ENCODE data around the gene CXCL14. TPM values are rescaled to one million over a fixed set of nuclear protein-coding genes. Genes with fewer than 3 reads are reported as not detected.

Gene CXCL14
- polyA plus RNA-seq, 3 donors: 0.07 to 0.12 TPM; not detected in 1

GRCh38 chr5:135564331-135564730 lies 14.5 kb downstream of the CXCL14 start:
- H3K9ac ChIP-seq (ENCODE audit: insufficient read depth, low read length, poor library complexity, severe bottlenecking): no peak overlapping the region
- H3K9me3 ChIP-seq (replicated peaks in 1 of 2; ENCODE audit: control insufficient read depth in 1 of 2, insufficient read depth in 1 of 2, low read length in 2 of 2): peaks cover 0 to 2% of the 10 kb centered on the region in 2 donors
- Mint-ChIP-seq H3K27me3 (ENCODE audit: low read depth in 3 of 3) (peaks cover 21 to 31% (median 22%) of the 10 kb centered on the region in 3 donors), H3K9me3 (peaks cover 0 to 2% (median 1%) of the 10 kb centered on the region in 7 donors), H3K36me3 (no peaks in the 10 kb centered on the region), H3K4me1 (peaks cover 7% of the 10 kb centered on the region), H3K27ac (no peak overlapping the region), H3K4me3 (no peak overlapping the region)
- no peaks in the 10 kb centered on the region for H3K36me3 ChIP-seq (replicated peaks in 1 of 2; ENCODE audit: control insufficient read depth in 1 of 2, insufficient read depth in 2 of 2, low read length in 2 of 2)
- no peak overlapping the region for H3K4me3 ChIP-seq (replicated peaks in 1 of 3; ENCODE audit: low read depth in 2 of 3, low read length in 3 of 3)
- intact Hi-C loops (cut with micrococcal nuclease): no loop called here
- no peak for TF ChIP-seq CTCF (IDR thresholded peaks at IDR 0.05)
- no peaks in the 10 kb centered on the region for H3K4me1 ChIP-seq (ENCODE audit: control insufficient read depth in 1 of 2, insufficient read depth in 2 of 2, low read length in 2 of 2)
- no peak for DNase-seq
- H3K79me2 ChIP-seq (ENCODE audit: insufficient read depth, low read length): no peaks in the 10 kb centered on the region
- H3K4me2 ChIP-seq (replicated peaks; ENCODE audit: extremely low read depth, low read length, poor library complexity, severe bottlenecking): no peak overlapping the region
- no peaks in the 10 kb centered on the region for H4K20me1 ChIP-seq (ENCODE audit: insufficient read depth, low read length)
- peaks cover 7 to 11% of the 10 kb centered on the region in 2 donors for H3K27me3 ChIP-seq (ENCODE audit: control insufficient read depth in 2 of 2, insufficient read depth in 2 of 2, low read length in 2 of 2)
- 100% methylated on average over 2 of the region's 5 CpGs for WGBS (ENCODE audit: insufficient coverage)
- no peak overlapping the region for H3K27ac ChIP-seq (ENCODE audit: low read depth in 1 of 2, low read length in 2 of 2)
- no peak overlapping the region for H2AFZ ChIP-seq (ENCODE audit: insufficient read depth, low read depth, low read length, poor library complexity, severe bottlenecking)

- Mint-ChIP-seq H3K27ac (no peak overlapping the region), H3K27me3 (ENCODE audit: low read depth in 3 of 3) (peaks cover 32 to 57% (median 38%) of the 10 kb centered on the region in 3 donors), H3K9me3 (peaks cover 0 to 2% (median 2%) of the 10 kb centered on the region in 7 donors), H3K4me1 (peaks cover 8% of the 10 kb centered on the region), H3K4me3 (no peak overlapping the region), H3K36me3 (no peaks in the 10 kb centered on the region)
- no peak overlapping the region for H3K27ac ChIP-seq (ENCODE audit: low read depth in 1 of 2, low read length in 2 of 2)
- no peaks in the 10 kb centered on the region for H3K36me3 ChIP-seq (replicated peaks in 1 of 2; ENCODE audit: control insufficient read depth in 1 of 2, insufficient read depth in 2 of 2, low read length in 2 of 2)
- peaks cover 9 to 35% of the 10 kb centered on the region in 2 donors for H3K27me3 ChIP-seq (ENCODE audit: control insufficient read depth in 2 of 2, insufficient read depth in 2 of 2, low read length in 2 of 2)
- DNase-seq: no peak
- TF ChIP-seq CTCF (IDR thresholded peaks at IDR 0.05): no peak
- no peak overlapping the region for H3K4me3 ChIP-seq (replicated peaks in 1 of 3; ENCODE audit: low read depth in 2 of 3, low read length in 3 of 3)
- no peaks in the 10 kb centered on the region for H3K4me1 ChIP-seq (ENCODE audit: control insufficient read depth in 1 of 2, insufficient read depth in 2 of 2, low read length in 2 of 2)
- peaks cover 0 to 4% of the 10 kb centered on the region in 2 donors for H3K9me3 ChIP-seq (replicated peaks in 1 of 2; ENCODE audit: control insufficient read depth in 1 of 2, insufficient read depth in 1 of 2, low read length in 2 of 2)
- 71% methylated on average over 2 of the region's 6 CpGs for WGBS (ENCODE audit: insufficient coverage)
- H4K20me1 ChIP-seq (ENCODE audit: insufficient read depth, low read length): no peaks in the 10 kb centered on the region
- peak overlapping the region; percentile 41 for H2AFZ ChIP-seq (ENCODE audit: insufficient read depth, low read depth, low read length, poor library complexity, severe bottlenecking)
- intact Hi-C loops (cut with micrococcal nuclease): no loop called here
- H3K9ac ChIP-seq (ENCODE audit: insufficient read depth, low read length, poor library complexity, severe bottlenecking): no peak overlapping the region
- no peak overlapping the region for H3K4me2 ChIP-seq (replicated peaks; ENCODE audit: extremely low read depth, low read length, poor library complexity, severe bottlenecking)
- no peaks in the 10 kb centered on the region for H3K79me2 ChIP-seq (ENCODE audit: insufficient read depth, low read length)
Measured at GRCh38 chr5:135561266-135561665, 17.5 kb downstream of the CXCL14 start.

Data from CD14-positive monocyte (primary cell).